Testis (tissue), 2 donors: Measurements from ENCODE around the gene MASP1.

Experiments
- POLR2A ChIP-seq: fragments of 450-650 bp; IDR thresholded peaks from one replicate; pipeline ENCODE4 v1.6.1; 2017; ENCODE audit warnings: antibody characterized with exemption, mild to moderate bottlenecking, moderate library complexity
- TF ChIP-seq, protein P1 (sequence below), 3 experiments: fragments of 450-650 bp in 2 of 3; fragments of 200-600 bp in 1 of 3; sonication (generic) in 1 of 3; IDR thresholded peaks; one replicate each; pipeline ENCODE4 v1.5.1; 2016 to 2019; ENCODE audit warnings: antibody characterized with exemption in 3 of 3, mild to moderate bottlenecking in 2 of 3, moderate library complexity in 1 of 3

DNA sequence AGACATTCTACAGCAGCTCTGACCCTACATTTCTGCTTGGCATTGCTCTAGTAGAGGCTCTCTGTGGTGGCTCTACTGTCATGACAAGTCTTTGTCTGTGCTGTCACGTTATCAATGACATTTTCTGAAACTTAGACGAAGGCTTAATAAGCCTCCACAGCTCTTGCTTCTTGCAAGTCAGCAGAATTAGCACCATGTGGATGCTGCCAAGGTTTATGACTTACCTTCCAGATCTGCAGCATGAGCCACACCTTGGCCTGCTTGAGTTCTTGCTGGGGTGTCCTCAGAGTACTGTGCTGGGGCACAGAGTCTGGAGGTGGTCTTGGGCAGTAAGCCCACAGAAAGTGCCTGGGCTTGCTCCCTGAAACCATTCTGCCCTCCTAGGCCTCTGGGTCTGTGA lies 84.5 kb downstream of the MASP1 start:
- TF ChIP-seq, protein P1, sequence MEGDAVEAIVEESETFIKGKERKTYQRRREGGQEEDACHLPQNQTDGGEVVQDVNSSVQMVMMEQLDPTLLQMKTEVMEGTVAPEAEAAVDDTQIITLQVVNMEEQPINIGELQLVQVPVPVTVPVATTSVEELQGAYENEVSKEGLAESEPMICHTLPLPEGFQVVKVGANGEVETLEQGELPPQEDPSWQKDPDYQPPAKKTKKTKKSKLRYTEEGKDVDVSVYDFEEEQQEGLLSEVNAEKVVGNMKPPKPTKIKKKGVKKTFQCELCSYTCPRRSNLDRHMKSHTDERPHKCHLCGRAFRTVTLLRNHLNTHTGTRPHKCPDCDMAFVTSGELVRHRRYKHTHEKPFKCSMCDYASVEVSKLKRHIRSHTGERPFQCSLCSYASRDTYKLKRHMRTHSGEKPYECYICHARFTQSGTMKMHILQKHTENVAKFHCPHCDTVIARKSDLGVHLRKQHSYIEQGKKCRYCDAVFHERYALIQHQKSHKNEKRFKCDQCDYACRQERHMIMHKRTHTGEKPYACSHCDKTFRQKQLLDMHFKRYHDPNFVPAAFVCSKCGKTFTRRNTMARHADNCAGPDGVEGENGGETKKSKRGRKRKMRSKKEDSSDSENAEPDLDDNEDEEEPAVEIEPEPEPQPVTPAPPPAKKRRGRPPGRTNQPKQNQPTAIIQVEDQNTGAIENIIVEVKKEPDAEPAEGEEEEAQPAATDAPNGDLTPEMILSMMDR (IDR thresholded peaks at IDR 0.05) = no peak
- TF ChIP-seq POLR2A = no peak
